SK-N-MC (cell line): ENCODE measurements around the gene C6orf15.

ENCODE experiments used
- EZH2 ChIP-seq: fragments of 200-600 bp; sonication (generic); IDR thresholded peaks from one replicate; pipeline ENCODE4 v1.6.1; 2017; ENCODE audit warnings: antibody characterized with exemption
- FOXP2 ChIP-seq: optimal IDR thresholded peaks from 2 replicates; pipeline ENCODE3; 2011; ENCODE audit warnings: mild to moderate bottlenecking, moderate library complexity; ENCODE audit not compliant: insufficient read depth; ENCODE audit errors: extremely low read length, control extremely low read depth
- POLR2AphosphoS5 ChIP-seq: IDR thresholded peaks from 2 replicates; pipeline ENCODE4 v1.6.1; 2012; ENCODE audit warnings: mild to moderate bottlenecking, low read depth, low read length, borderline replicate concordance

DNA sequence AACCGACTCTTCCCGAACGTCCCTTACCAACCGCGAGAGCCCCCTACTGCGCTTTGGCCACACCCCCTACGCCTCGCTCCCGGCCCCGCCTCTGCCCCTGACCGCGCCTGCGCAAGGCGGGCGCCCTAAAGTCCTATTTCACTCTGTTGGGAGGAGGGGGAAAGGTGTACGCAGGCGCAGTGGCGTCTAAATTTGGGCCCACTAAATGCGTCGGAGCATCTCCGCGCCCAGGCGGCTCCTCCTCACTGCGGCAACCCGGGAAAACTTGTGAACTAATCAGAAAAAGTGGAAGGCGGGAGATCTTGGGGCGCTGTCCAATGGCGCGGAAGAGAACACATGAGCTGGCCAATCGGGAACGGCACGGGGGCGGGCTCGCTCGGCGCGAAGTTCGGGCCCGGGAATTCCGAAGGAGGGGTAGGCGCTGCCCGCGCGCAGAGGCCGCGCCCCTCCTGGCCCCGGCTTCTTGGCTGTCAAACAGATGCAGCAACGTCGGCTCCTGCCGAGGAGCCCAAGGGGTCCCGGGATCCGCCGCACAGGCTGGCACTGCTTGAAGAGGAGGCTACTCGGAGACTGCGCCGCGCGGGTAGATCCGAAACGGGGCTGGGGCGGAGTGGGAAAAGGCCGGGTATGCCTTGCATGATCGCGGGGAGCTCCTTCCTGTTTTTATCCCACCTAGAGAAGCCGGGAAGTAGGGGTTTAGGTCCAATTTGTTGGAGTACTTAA is 45.9 kb upstream of the C6orf15 start, which contains the start of gene TCF19:
- TF ChIP-seq EZH2 (no peak), POLR2AphosphoS5 (peak; percentile 78), FOXP2 (no peak)
